HEK293 (cell line): ENCODE measurements around the gene ACIN1.

Source experiments
- ATF2 ChIP-seq: fragments of 450-650 bp; formaldehyde crosslinking; IDR thresholded peaks from 2 replicates; pipeline ENCODE4 v1.5.1; 2016; ENCODE audit warnings: missing biosample characterization, missing genetic modification characterization, low read depth
- HOXA7 ChIP-seq: sonication (generic); formaldehyde crosslinking; IDR thresholded peaks from 2 replicates; pipeline ENCODE4 v1.8.1; 2022; ENCODE audit warnings: missing genetic modification reagents, borderline replicate concordance
- INSM2 ChIP-seq: fragments of 450-650 bp; formaldehyde crosslinking; IDR thresholded peaks from 2 replicates; pipeline ENCODE4 v1.5.1; 2016; ENCODE audit warnings: missing biosample characterization, missing genetic modification characterization
- KLF17 ChIP-seq: fragments of 450-650 bp; formaldehyde crosslinking; IDR thresholded peaks from 2 replicates; pipeline ENCODE4 v1.5.1; 2016; ENCODE audit warnings: missing biosample characterization, missing genetic modification characterization
- KLF8 ChIP-seq: fragments of 450-650 bp; formaldehyde crosslinking; IDR thresholded peaks from 2 replicates; pipeline ENCODE4 v1.5.1; 2016; ENCODE audit warnings: missing biosample characterization, missing genetic modification characterization
- PRDM1 ChIP-seq: fragments of 450-650 bp; formaldehyde crosslinking; IDR thresholded peaks from 2 replicates; pipeline ENCODE4; 2016; ENCODE audit warnings: missing biosample characterization, missing genetic modification characterization
- WT1 ChIP-seq: fragments of 450-650 bp; formaldehyde crosslinking; IDR thresholded peaks from 2 replicates; pipeline ENCODE4 v1.5.1; 2016; ENCODE audit warnings: missing biosample characterization, missing genetic modification characterization
- YY1 ChIP-seq: fragments of 450-650 bp; formaldehyde crosslinking; IDR thresholded peaks from 2 replicates; pipeline ENCODE4 v1.5.1; 2018; ENCODE audit warnings: missing biosample characterization, missing genetic modification characterization
- YY2 ChIP-seq: fragments of 450-650 bp; formaldehyde crosslinking; IDR thresholded peaks from 2 replicates; pipeline ENCODE4 v1.5.1; 2016; ENCODE audit warnings: missing biosample characterization, missing genetic modification characterization
- ZBTB11 ChIP-seq: fragments of 450-650 bp; formaldehyde crosslinking; conservative IDR thresholded peaks from 2 replicates; pipeline ENCODE4 v1.5.1; 2016; ENCODE audit warnings: low read depth, missing biosample characterization, missing genetic modification characterization
- ZBTB21 ChIP-seq: fragments of 450-650 bp; formaldehyde crosslinking; IDR thresholded peaks from 2 replicates; pipeline ENCODE4 v1.5.1; 2017; ENCODE audit warnings: missing biosample characterization, missing genetic modification characterization
- ZFHX2 ChIP-seq: fragments of 450-650 bp; formaldehyde crosslinking; conservative IDR thresholded peaks from 2 replicates; pipeline ENCODE4 v1.5.1; 2016; ENCODE audit warnings: missing biosample characterization, missing genetic modification characterization
- ZFP41 ChIP-seq: fragments of 450-650 bp; formaldehyde crosslinking; IDR thresholded peaks from 2 replicates; pipeline ENCODE4 v1.5.1; 2016; ENCODE audit warnings: missing biosample characterization, missing genetic modification characterization, borderline replicate concordance
- ZFP69B ChIP-seq: fragments of 450-650 bp; formaldehyde crosslinking; IDR thresholded peaks from 2 replicates; pipeline ENCODE4 v1.5.1; 2016; ENCODE audit warnings: missing biosample characterization, missing genetic modification characterization
- ZNF148 ChIP-seq: fragments of 450-650 bp; formaldehyde crosslinking; IDR thresholded peaks from 2 replicates; pipeline ENCODE4 v1.5.0; 2017; ENCODE audit warnings: missing biosample characterization, missing genetic modification characterization, borderline replicate concordance
- ZNF16 ChIP-seq: fragments of 450-650 bp; formaldehyde crosslinking; IDR thresholded peaks from 2 replicates; pipeline ENCODE4 v1.5.1; 2016; ENCODE audit warnings: low read depth, missing biosample characterization, missing genetic modification characterization
- ZNF24 ChIP-seq: fragments of 450-650 bp; formaldehyde crosslinking; IDR thresholded peaks from 2 replicates; pipeline ENCODE4 v1.5.1; 2016; ENCODE audit warnings: missing biosample characterization, missing genetic modification characterization
- ZNF530 ChIP-seq: fragments of 450-650 bp; formaldehyde crosslinking; IDR thresholded peaks from 2 replicates; pipeline ENCODE4 v1.5.1; 2016; ENCODE audit warnings: low read depth, missing biosample characterization, missing genetic modification characterization
- ZNF544 ChIP-seq: fragments of 450-650 bp; formaldehyde crosslinking; IDR thresholded peaks from 2 replicates; pipeline ENCODE4 v1.5.0; 2017; ENCODE audit warnings: missing biosample characterization, missing genetic modification characterization
- ZNF596 ChIP-seq: fragments of 450-650 bp; IDR thresholded peaks from 2 replicates; pipeline ENCODE4 v1.5.0; 2018; ENCODE audit warnings: missing biosample characterization, mild to moderate bottlenecking, missing genetic modification characterization, moderate library complexity
- ZNF621 ChIP-seq: fragments of 450-650 bp; formaldehyde crosslinking; IDR thresholded peaks from 2 replicates; pipeline ENCODE4 v1.5.1; 2017; ENCODE audit warnings: missing biosample characterization, missing genetic modification characterization
- ZNF747 ChIP-seq: fragments of 450-650 bp; formaldehyde crosslinking; IDR thresholded peaks from 2 replicates; pipeline ENCODE4 v1.5.1; 2016; ENCODE audit warnings: missing biosample characterization, missing genetic modification characterization
- ZNF837 ChIP-seq: fragments of 450-650 bp; formaldehyde crosslinking; IDR thresholded peaks from 2 replicates; pipeline ENCODE4 v1.5.1; 2016; ENCODE audit warnings: missing biosample characterization, missing genetic modification characterization
- TF ChIP-seq, protein P1 (sequence below): fragments of 450-650 bp; formaldehyde crosslinking; IDR thresholded peaks from 2 replicates; pipeline ENCODE4 v1.5.1; 2017; ENCODE audit warnings: missing biosample characterization, missing genetic modification characterization
- TF ChIP-seq, protein P2 (sequence below): fragments of 450-650 bp; formaldehyde crosslinking; IDR thresholded peaks from 2 replicates; pipeline ENCODE4; 2016; ENCODE audit warnings: missing biosample characterization, missing genetic modification characterization

ACIN1 gene

DNA sequence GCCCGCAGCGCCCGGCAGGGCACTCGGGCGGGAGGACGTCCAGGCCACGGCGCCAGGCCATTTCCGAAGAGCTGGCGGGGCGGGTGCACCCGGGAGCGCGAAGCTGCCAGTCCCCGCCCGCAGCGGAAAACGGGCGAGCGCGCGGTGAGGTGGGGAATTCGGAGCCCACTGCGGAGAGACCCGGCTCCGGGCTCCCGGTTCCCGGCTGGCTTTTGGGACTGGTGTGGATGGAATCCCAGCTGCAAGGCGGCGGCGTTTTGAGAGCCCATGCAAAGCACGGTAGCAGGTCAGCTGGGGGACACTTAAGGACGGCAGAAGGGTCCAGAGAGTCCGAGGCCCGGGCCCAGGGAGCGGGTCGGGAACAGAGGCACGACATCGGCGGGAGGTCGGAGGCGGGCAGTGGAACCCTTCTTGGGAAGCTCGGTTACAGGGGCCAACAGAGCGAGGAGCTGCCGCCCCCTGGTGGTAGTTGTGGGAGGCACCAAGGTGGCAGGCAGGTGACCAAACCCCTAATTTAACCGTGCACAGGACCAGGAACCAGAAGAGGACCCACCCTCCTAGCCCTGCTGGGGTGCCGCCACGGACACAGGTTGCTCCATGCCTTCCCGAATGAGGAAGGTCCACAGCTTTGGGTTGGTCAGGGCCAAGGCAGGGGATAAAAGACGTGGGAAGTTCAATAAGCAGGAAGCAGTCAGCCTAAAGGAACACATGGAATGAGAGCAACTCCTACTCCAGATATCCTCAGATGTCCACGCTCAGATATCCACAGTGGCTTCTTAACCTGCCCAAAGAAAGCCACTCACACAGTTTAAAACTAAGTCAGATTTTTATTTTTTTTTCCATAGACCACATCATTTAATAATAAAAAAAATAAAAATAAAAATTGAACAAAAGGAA is 36.9 kb downstream of the ACIN1 start (continued):
- TF ChIP-seq, protein P1, sequence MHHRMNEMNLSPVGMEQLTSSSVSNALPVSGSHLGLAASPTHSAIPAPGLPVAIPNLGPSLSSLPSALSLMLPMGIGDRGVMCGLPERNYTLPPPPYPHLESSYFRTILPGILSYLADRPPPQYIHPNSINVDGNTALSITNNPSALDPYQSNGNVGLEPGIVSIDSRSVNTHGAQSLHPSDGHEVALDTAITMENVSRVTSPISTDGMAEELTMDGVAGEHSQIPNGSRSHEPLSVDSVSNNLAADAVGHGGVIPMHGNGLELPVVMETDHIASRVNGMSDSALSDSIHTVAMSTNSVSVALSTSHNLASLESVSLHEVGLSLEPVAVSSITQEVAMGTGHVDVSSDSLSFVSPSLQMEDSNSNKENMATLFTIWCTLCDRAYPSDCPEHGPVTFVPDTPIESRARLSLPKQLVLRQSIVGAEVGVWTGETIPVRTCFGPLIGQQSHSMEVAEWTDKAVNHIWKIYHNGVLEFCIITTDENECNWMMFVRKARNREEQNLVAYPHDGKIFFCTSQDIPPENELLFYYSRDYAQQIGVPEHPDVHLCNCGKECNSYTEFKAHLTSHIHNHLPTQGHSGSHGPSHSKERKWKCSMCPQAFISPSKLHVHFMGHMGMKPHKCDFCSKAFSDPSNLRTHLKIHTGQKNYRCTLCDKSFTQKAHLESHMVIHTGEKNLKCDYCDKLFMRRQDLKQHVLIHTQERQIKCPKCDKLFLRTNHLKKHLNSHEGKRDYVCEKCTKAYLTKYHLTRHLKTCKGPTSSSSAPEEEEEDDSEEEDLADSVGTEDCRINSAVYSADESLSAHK (tag by site-specific recombination): no peak
- TF ChIP-seq ZNF16 (tag by site-specific recombination) (no peak), PRDM1 (tag by site-specific recombination) (no peak), ZBTB11 (peak; percentile 34; the same call in 1 of the 2 replicates), YY2 (tag by site-specific recombination) (no peak), ZNF596 (0 out of 2 replicates have a peak, but pooled peaks have one; percentile 16), ZNF837 (tag by site-specific recombination) (no peak), INSM2 (tag by site-specific recombination) (no peak; the same call in 1 of the 2 replicates), ZBTB21 (no peak), ZNF747 (tag by site-specific recombination) (no peak), YY1 (no peak), KLF8 (peak; percentile 79), HOXA7 (no peak), ZFHX2 (0 out of 2 replicates have a peak, but pooled peaks have one; percentile 37), ZNF530 (tag by site-specific recombination) (no peak), ZNF621 (tag by site-specific recombination) (no peak), KLF17 (tag by site-specific recombination) (peak; percentile 83), WT1 (0 out of 2 replicates have a peak, but pooled peaks have one; percentile 14), ZNF24 (tag by site-specific recombination) (peak; percentile 71; the same call in 1 of the 2 replicates), ATF2 (no peak), ZFP69B (peak; percentile 71; the same call in 1 of the 2 replicates), ZNF544 (no peak), ZNF148 (no peak), ZFP41 (tag by site-specific recombination) (no peak)
- TF ChIP-seq, protein P2, sequence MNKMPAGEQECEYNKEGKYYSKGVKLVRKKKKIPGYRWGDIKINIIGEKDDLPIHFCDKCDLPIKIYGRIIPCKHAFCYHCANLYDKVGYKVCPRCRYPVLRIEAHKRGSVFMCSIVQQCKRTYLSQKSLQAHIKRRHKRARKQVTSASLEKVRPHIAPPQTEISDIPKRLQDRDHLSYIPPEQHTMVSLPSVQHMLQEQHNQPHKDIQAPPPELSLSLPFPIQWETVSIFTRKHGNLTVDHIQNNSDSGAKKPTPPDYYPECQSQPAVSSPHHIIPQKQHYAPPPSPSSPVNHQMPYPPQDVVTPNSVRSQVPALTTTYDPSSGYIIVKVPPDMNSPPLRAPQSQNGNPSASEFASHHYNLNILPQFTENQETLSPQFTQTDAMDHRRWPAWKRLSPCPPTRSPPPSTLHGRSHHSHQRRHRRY (tag by site-specific recombination): no peak
